CD4-positive, alpha-beta T cell treated with Interleukin-15 for 1 hour (primary cell): Measurements from ENCODE around the gene GSTA1.
"Not testable (repeated sequence)": the region's sequence is repeated elsewhere in the genome, so short reads cannot be mapped to it uniquely, and the experiment has no call there.

ENCODE experiments used
- DNase-seq: peaks from one replicate; pipeline ENCODE4 v3.0.0-alpha.2; 2020

The GSTA1 gene

GRCh38 chr6:52753137-52753536 lies 50.5 kb downstream of the GSTA1 start:
- DNase-seq = not testable (repeated sequence)

DNA sequence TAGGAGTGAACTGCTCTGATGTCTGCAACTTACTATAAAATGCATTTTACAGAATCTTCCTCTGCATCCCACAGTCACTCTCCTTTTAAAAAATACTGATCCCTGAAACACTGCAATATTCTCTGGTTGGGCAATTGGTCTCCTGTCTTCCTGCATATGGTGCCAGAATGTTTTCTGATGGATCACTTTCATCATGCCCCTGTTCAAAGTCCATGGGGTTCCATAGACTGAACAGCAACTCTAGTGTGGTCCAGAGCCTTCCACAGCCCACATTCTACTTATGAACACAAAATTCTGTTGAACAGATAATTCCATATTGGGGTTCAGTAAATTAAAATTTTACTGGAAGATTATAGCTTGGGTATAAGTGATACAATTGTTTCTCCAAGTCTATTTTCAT lies 51.3 kb downstream of the GSTA1 start:
- no peak for DNase-seq

GRCh38 chr6:52749556-52750152 lies 54.0 kb downstream of the GSTA1 start:
- no peak for DNase-seq

- not testable (repeated sequence) for DNase-seq
Observed at GRCh38 chr6:52747301-52747700, 56.3 kb downstream of the GSTA1 start.

- no peak for DNase-seq
Observed at GRCh38 chr6:52746213-52746612, 57.4 kb downstream of the GSTA1 start.

DNA sequence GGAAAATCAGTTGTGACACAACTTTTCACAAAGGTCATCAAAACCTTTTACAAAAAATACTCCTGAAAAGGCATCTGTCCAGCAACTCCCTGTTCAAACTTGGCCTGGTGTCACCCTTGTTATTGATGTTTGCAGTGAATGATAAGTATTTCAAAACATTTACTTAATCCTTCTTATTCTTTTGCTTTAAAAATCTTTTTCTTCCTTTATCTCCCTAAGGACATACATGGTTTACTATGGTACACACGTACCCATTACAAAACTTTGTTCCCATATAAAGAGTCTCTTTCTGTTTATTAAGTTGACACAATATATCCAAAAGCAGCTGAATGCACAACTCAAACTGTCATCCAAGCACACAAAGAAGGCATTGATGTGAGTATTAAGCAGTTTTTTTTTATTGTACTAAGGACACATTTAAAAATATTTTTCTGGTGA lies 57.8 kb downstream of the GSTA1 start:
- no peak for DNase-seq

GRCh38 chr6:52741872-52742271 lies 61.7 kb downstream of the GSTA1 start:
- no peak for DNase-seq
